H9 (cell line): Measurements from ENCODE around the gene ZFP36L1. TPM values are rescaled to one million over a fixed set of nuclear protein-coding genes. Genes with fewer than 3 reads are reported as not detected.

ENCODE experiments used
- DNase-seq: peaks from one replicate; pipeline ENCODE4 v3.0.0-alpha.2; 2017
- H2AFZ ChIP-seq: one replicate; pipeline ENCODE4 v1.6.1; 2013; ENCODE audit warnings: mild to moderate bottlenecking, low read length, control low read depth, moderate library complexity
- H2AK5ac ChIP-seq: 2 replicates; pipeline ENCODE4 v1.6.1; 2013; ENCODE audit warnings: low read length, control low read depth, mixed read lengths; ENCODE audit not compliant: insufficient read length
- H2BK120ac ChIP-seq: one replicate; pipeline ENCODE4 v1.6.1; 2013; ENCODE audit warnings: low read depth, mild to moderate bottlenecking, low read length, control low read depth, inconsistent platforms; ENCODE audit not compliant: poor library complexity, severe bottlenecking
- H2BK12ac ChIP-seq: 2 replicates; pipeline ENCODE4 v1.6.1; 2013; ENCODE audit warnings: low read length, control low read depth, mixed read lengths, low read depth; ENCODE audit not compliant: insufficient read length
- H2BK15ac ChIP-seq: 2 replicates; pipeline ENCODE4 v1.6.1; 2013; ENCODE audit warnings: low read depth, low read length, control low read depth
- H2BK20ac ChIP-seq: one replicate; pipeline ENCODE4 v1.6.1; 2013; ENCODE audit warnings: low read depth, mild to moderate bottlenecking, low read length, control low read depth, inconsistent platforms; ENCODE audit not compliant: poor library complexity, severe bottlenecking
- H2BK5ac ChIP-seq: 2 replicates; pipeline ENCODE4 v1.6.1; 2013; ENCODE audit warnings: low read length, control low read depth, mixed read lengths; ENCODE audit not compliant: insufficient read length
- H3K14ac ChIP-seq: 2 replicates; pipeline ENCODE4 v1.6.1; 2013; ENCODE audit warnings: low read length, control low read depth; ENCODE audit not compliant: insufficient read depth
- H3K18ac ChIP-seq: 2 replicates; pipeline ENCODE4 v1.6.1; 2013; ENCODE audit warnings: low read depth, mild to moderate bottlenecking, mixed read lengths, low read length, control low read depth; ENCODE audit not compliant: insufficient read length
- H3K23ac ChIP-seq: 2 replicates; pipeline ENCODE4 v1.6.1; 2013; ENCODE audit warnings: low read length, control low read depth, mixed read lengths, low read depth; ENCODE audit not compliant: insufficient read length
- H3K23me2 ChIP-seq: 2 replicates; pipeline ENCODE4 v1.6.1; 2013; ENCODE audit warnings: low read depth, mild to moderate bottlenecking, mixed read lengths, low read length, control low read depth; ENCODE audit not compliant: insufficient read length, poor library complexity, severe bottlenecking
- H3K27ac ChIP-seq: 2 replicates; pipeline ENCODE4 v1.5.1; 2013; ENCODE audit warnings: low read length, control low read depth, mixed read lengths, low read depth; ENCODE audit not compliant: insufficient read length
- H3K27me3 ChIP-seq: 2 replicates; pipeline ENCODE4 v1.6.1; 2013; ENCODE audit warnings: low read length, control low read depth, inconsistent platforms; ENCODE audit not compliant: insufficient read depth
- H3K4ac ChIP-seq: 2 replicates; pipeline ENCODE4 v1.6.1; 2013; ENCODE audit warnings: low read depth, mild to moderate bottlenecking, control low read depth, inconsistent platforms, low read length, moderate library complexity
- H3K4me1 ChIP-seq: 2 replicates; pipeline ENCODE4 v1.6.1; 2013; ENCODE audit warnings: low read length, control low read depth, inconsistent platforms; ENCODE audit not compliant: insufficient read depth
- H3K4me2 ChIP-seq: 2 replicates; pipeline ENCODE4 v1.6.1; 2013; ENCODE audit warnings: low read length, control low read depth, mixed read lengths; ENCODE audit not compliant: insufficient read length, insufficient read depth
- H3K56ac ChIP-seq: 2 replicates; pipeline ENCODE4 v1.6.1; 2013; ENCODE audit warnings: low read depth, mild to moderate bottlenecking, mixed read lengths, low read length, control low read depth; ENCODE audit not compliant: insufficient read length
- H3K79me1 ChIP-seq: 2 replicates; pipeline ENCODE4 v1.6.1; 2013; ENCODE audit warnings: low read depth, mild to moderate bottlenecking, moderate library complexity, low read length, control low read depth, inconsistent platforms; ENCODE audit not compliant: insufficient read depth, poor library complexity, severe bottlenecking
- H3K79me2 ChIP-seq: 2 replicates; pipeline ENCODE4 v1.6.1; 2013; ENCODE audit warnings: low read length, control low read depth, inconsistent platforms; ENCODE audit not compliant: insufficient read depth
- H3K9ac ChIP-seq: 2 replicates; pipeline ENCODE4 v1.6.1; 2013; ENCODE audit warnings: low read length, control low read depth, mixed read lengths; ENCODE audit not compliant: insufficient read length; ENCODE audit errors: extremely low read depth
- H3K9me3 ChIP-seq: one replicate; pipeline ENCODE4 v1.6.1; 2013; ENCODE audit warnings: low read depth, low read length, inconsistent platforms; ENCODE audit not compliant: control insufficient read depth
- H3T11ph ChIP-seq: one replicate; pipeline ENCODE4 v1.6.1; 2013; ENCODE audit warnings: mild to moderate bottlenecking, low read length, control low read depth, inconsistent platforms
- H4K20me1 ChIP-seq: one replicate; pipeline ENCODE4 v1.6.1; 2013; ENCODE audit not compliant: control insufficient read depth, insufficient read length, insufficient read depth
- H4K5ac ChIP-seq: 2 replicates; pipeline ENCODE4 v1.6.1; 2013; ENCODE audit warnings: low read depth, mild to moderate bottlenecking, mixed read lengths, low read length, control low read depth; ENCODE audit not compliant: insufficient read length
- H4K8ac ChIP-seq: replicated peaks from 2 replicates; pipeline ENCODE4 v1.6.1; 2013; ENCODE audit warnings: low read length, control low read depth, mixed read lengths, low read depth; ENCODE audit not compliant: insufficient read length
- H4K91ac ChIP-seq: 2 replicates; pipeline ENCODE4 v1.6.1; 2013; ENCODE audit warnings: low read depth, mild to moderate bottlenecking, moderate library complexity, mixed read lengths, low read length, control low read depth; ENCODE audit not compliant: insufficient read length
- H3K27ac Mint-ChIP-seq, 3 experiments: 2 replicates in 2 of 3; 3 replicates in 1 of 3; pipeline ENCODE4 v1.8.0; 2020 to 2021; ENCODE audit warnings: mixed read lengths in 3 of 3, mild to moderate bottlenecking in 1 of 3, moderate library complexity in 1 of 3
- H3K27me3 Mint-ChIP-seq: 2 replicates; pipeline ENCODE4 v1.8.0; 2021; ENCODE audit warnings: low read depth, mild to moderate bottlenecking, moderate library complexity, mixed read lengths
- H3K36me3 Mint-ChIP-seq, 3 experiments: 2 replicates in 2 of 3; 3 replicates in 1 of 3; pipeline ENCODE4 v1.8.0; 2020 to 2021; ENCODE audit warnings: low read depth in 3 of 3, mixed read lengths in 3 of 3; ENCODE audit not compliant: insufficient read depth in 1 of 3
- H3K4me1 Mint-ChIP-seq, 2 experiments: 2 replicates each; pipeline ENCODE4 v1.8.0; 2020; ENCODE audit warnings: mixed read lengths in 2 of 2
- H3K4me3 Mint-ChIP-seq, 2 experiments: 2 replicates in 1 of 2; 3 replicates in 1 of 2; pipeline ENCODE4 v1.8.0; 2020 to 2021; ENCODE audit warnings: mild to moderate bottlenecking in 2 of 2, mixed read lengths in 2 of 2, moderate library complexity in 1 of 2
- H3K9me3 Mint-ChIP-seq, 2 experiments: 2 replicates in 1 of 2; 3 replicates in 1 of 2; pipeline ENCODE4 v1.8.0; 2020; ENCODE audit warnings: mild to moderate bottlenecking in 2 of 2, mixed read lengths in 2 of 2, moderate library complexity in 1 of 2
- CTCF ChIP-seq: fragments of 200-600 bp; sonication (generic); conservative IDR thresholded peaks from 3 replicates; pipeline ENCODE4 v1.8.0; 2021; ENCODE audit warnings: antibody characterized with exemption, mild to moderate bottlenecking
- WGBS: extraction: QIAGEN DNeasy Blood & Tissue Kit; methylation state at CpG from one replicate; pipeline ENCODE4 v1.1.7; 2013; ENCODE audit warnings: missing lambda C conversion rate, low lambda C conversion rate, mixed read lengths; ENCODE audit not compliant: insufficient read length; ENCODE audit errors: extremely low coverage; 5-methylcytosine and 5-hydroxymethylcytosine counted together
- total RNA-seq: library from RNA; stranded (reverse); gene quantifications from 2 replicates; pipeline ENCODE4 v1.2.1, GENCODE V29; 2021

ZFP36L1 gene
- total RNA-seq, 1 experiment from 2014 or later = 109 TPM

GRCh38 chr14:68791078-68791901, 1.6 kb downstream of the ZFP36L1 start:
- Histone ChIP-seq H3K4me2 (peak overlapping the region; percentile 73), H3K79me1 (no peaks in the 10 kb centered on the region), H3K27me3 (no peaks in the 10 kb centered on the region), H2AK5ac (no peak overlapping the region), H2BK20ac (no peak overlapping the region), H4K5ac (no peak overlapping the region), H3K9me3 (no peaks in the 10 kb centered on the region), H3K9ac (peak overlapping the region; percentile 86), H2BK120ac (no peak overlapping the region), H3K4ac (no peak overlapping the region), H3T11ph (no peak overlapping the region), H4K20me1 (no peaks in the 10 kb centered on the region), H3K14ac (no peak overlapping the region), H3K4me1 (0 out of 2 replicates have a peak, but pooled peaks cover 2% of the 10 kb centered on the region), H2BK12ac (no peak overlapping the region), H2BK15ac (no peak overlapping the region), H3K27ac (no peak overlapping the region), H4K8ac (no peak overlapping the region), H2BK5ac (no peak overlapping the region), H3K23ac (no peak overlapping the region), H3K23me2 (peaks cover 23% of the 10 kb centered on the region), H3K79me2 (peaks cover 33% of the 10 kb centered on the region; the same call in 1 of the 2 replicates), H2AFZ (no peak overlapping the region), H3K56ac (no peak overlapping the region), H4K91ac (no peak overlapping the region), H3K18ac (no peak overlapping the region)
- Mint-ChIP-seq H3K4me3 (peak overlapping the region; percentile 95 to 99), H3K4me1 (peaks cover 38 to 53% of the 10 kb centered on the region in 2 experiments), H3K27me3 (peaks cover 4% of the 10 kb centered on the region; the same call in 1 of the 2 replicates), H3K9me3 (peaks cover 9 to 13% of the 10 kb centered on the region in 2 experiments; a peak in 4 of 5 replicates), H3K27ac (peak overlapping the region; percentile 80 to 100 (median 99)), H3K36me3 (peaks cover 49 to 59% (median 51%) of the 10 kb centered on the region in 3 experiments)
- DNase-seq = no peak
- no peak for TF ChIP-seq CTCF
- no CpG with 5 or more reads among the region's 15 CpGs for WGBS
